Spleen (tissue), 11 donors: Measurements from ENCODE around the gene DEPDC1. TPM values are rescaled to one million over a fixed set of nuclear protein-coding genes. Genes with fewer than 3 reads are reported as not detected.

Source experiments
- DNase-seq: peaks from one replicate; pipeline ENCODE4 v3.0.0-alpha.2; 2020
- H3K27ac ChIP-seq, 8 donors: fragments of 200-600 bp; sonication (generic) in 7 of 8; 1 replicate in 4 of 8; 2 replicates in 4 of 8; pipeline versions ENCODE4 v1.5.0 to v1.8.0; 2016 to 2021; ENCODE audit warnings: inconsistent platforms in 4 of 8, mild to moderate bottlenecking in 4 of 8, moderate library complexity in 1 of 8
- H3K27me3 ChIP-seq, 7 donors: fragments of 200-600 bp; sonication (generic) in 6 of 7; replicated peaks in 1 of 7; 1 replicate in 4 of 7; 2 replicates in 3 of 7; pipeline versions ENCODE4 v1.5.0 to v1.8.0; 2016 to 2021; ENCODE audit warnings: inconsistent platforms in 3 of 7, mild to moderate bottlenecking in 1 of 7
- H3K36me3 ChIP-seq, 6 donors: fragments of 200-600 bp; sonication (generic) in 5 of 6; 1 replicate in 4 of 6; 2 replicates in 2 of 6; pipeline versions ENCODE4 v1.5.0 to v1.8.0; 2016 to 2021; ENCODE audit warnings: inconsistent platforms in 2 of 6
- H3K4me1 ChIP-seq, 6 donors: fragments of 200-600 bp; sonication (generic) in 5 of 6; 1 replicate in 3 of 6; 2 replicates in 3 of 6; pipeline versions ENCODE4 v1.5.0 to v1.8.0; 2016 to 2021; ENCODE audit warnings: inconsistent platforms in 3 of 6
- H3K4me3 ChIP-seq, 8 donors: fragments of 200-600 bp; sonication (generic) in 7 of 8; 1 replicate in 4 of 8; 2 replicates in 4 of 8; pipeline versions ENCODE4 v1.5.0 to v1.8.0; 2016 to 2021; ENCODE audit warnings: inconsistent platforms in 4 of 8, mild to moderate bottlenecking in 4 of 8, moderate library complexity in 2 of 8
- H3K9me3 ChIP-seq, 8 donors: fragments of 200-600 bp; sonication (generic) in 7 of 8; 1 replicate in 4 of 8; 2 replicates in 4 of 8; pipeline versions ENCODE4 v1.5.0 to v1.8.0; 2016 to 2021; ENCODE audit warnings: inconsistent platforms in 4 of 8
- CTCF ChIP-seq, 11 experiments: fragments of 200-600 bp in 7 of 11; fragments of 450-650 bp in 4 of 11; sonication (generic) in 4 of 11; IDR thresholded peaks in 8 of 11; conservative IDR thresholded peaks in 3 of 11; 1 replicate in 7 of 11; 2 replicates in 4 of 11; pipeline versions ENCODE4 v1.4.0 to v1.8.0; 2016 to 2021; ENCODE audit warnings: antibody characterized with exemption in 11 of 11, inconsistent platforms in 4 of 11, mild to moderate bottlenecking in 1 of 11
- POLR2A ChIP-seq, 3 donors: fragments of 450-650 bp; IDR thresholded peaks; one replicate each; pipeline ENCODE4 v1.5.1; 2017; ENCODE audit warnings: antibody characterized with exemption in 3 of 3, mild to moderate bottlenecking in 1 of 3
- POLR2AphosphoS5 ChIP-seq, 3 donors: sonication (generic); formaldehyde crosslinking; IDR thresholded peaks; one replicate each; pipeline ENCODE4 v1.5.1; 2017; ENCODE audit warnings: antibody characterized with exemption in 3 of 3
- WGBS, 5 donors: extraction: QIAGEN DNeasy Blood & Tissue Kit in 3 of 5; methylation state at CpG; one replicate each; pipeline versions ENCODE4 v1.1.5 to v1.1.7; 2013 to 2018; 5-methylcytosine and 5-hydroxymethylcytosine counted together
- intact Hi-C: fragments of 100-400 bp; cut with DNase I; formaldehyde crosslinking; loops from one replicate; pipeline ENCODE4 v1.15.0; 2023; ENCODE audit warnings: low total_unique reads
- polyA plus RNA-seq, 3 donors: library from polyadenylated mRNA; stranded (reverse); fragments of 200-250 nt; gene quantifications; one replicate each; pipeline ENCODE4 v1.2.1, GENCODE V29; 2013
- small RNA-seq, 4 donors: library from RNA; depleted of rRNA; stranded (forward); fragments of <200 nt; gene quantifications; one replicate each; pipeline ENCODE3, GENCODE V24; 2016
- total RNA-seq, 7 donors: library from RNA; depleted of rRNA in 3 of 7; stranded (reverse); fragments of >200 nt in 3 of 7; fragmentation: NEBNext Ultra II Directional in 4 of 7; extraction: Animal tissue kit (Norgen Biotek cat#: 25700) in 4 of 7; gene quantifications; one replicate each; pipeline versions ENCODE4 v1.1.0 to v1.2.1, GENCODE V29; 2016 to 2021
- donor health status: healthy with polysubstance abuse.
- donor health status: DM: no; HTN: no; CAD: no; lungs with moderate emphysema.
- donor health status: DM: no; HTN: no; CAD: no.
- donor health status: Bipolar disorder and iron deficiency.
- donor health status: healthy.
- donor health status: DM: no; HTN: no; CAD: no.
- donor health status: DM: yes; HTN: yes; CAD: no.

The DEPDC1 gene
- total and polyA plus RNA-seq, 10 donors: 0.30 to 3.7 (median 1.4) TPM

DNA sequence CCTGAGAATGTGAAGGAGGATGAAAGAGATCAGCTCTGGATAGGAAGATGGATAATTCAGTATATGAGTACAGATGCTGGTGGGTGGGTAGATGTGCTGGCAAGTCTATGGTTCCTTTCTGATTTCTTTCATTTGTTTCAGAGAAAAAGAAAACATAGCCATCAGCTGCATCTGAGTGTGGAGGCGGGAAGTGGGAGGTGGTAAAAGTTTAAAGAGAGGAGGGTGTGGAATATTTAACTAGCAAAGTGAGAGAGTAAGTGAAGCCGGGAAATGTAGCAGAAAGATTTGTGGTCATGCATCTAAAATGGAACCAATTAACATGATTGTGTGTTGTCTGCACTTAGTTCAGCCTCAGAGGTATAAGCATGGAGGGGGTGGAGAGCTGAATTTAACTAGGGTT is 63.5 kb downstream of the DEPDC1 start:
- no peak for DNase-seq
- 77 to 87% (median 84%) methylated on average over 2 of the region's 2 CpGs for WGBS, 5 donors
- Histone ChIP-seq H3K9me3 (no peaks in the 10 kb centered on the region), H3K27ac (no peak overlapping the region), H3K27me3 (no peaks in the 10 kb centered on the region), H3K4me3 (no peak overlapping the region), H3K36me3 (no peaks in the 10 kb centered on the region), H3K4me1 (peaks cover 0 to 3% (median 0%) of the 10 kb centered on the region in 6 donors)
- TF ChIP-seq POLR2A (IDR thresholded peaks at IDR 0.05): no peak
- no peak for TF ChIP-seq POLR2AphosphoS5 (IDR thresholded peaks at IDR 0.05)
- TF ChIP-seq CTCF (IDR thresholded peaks at IDR 0.05 in 8 of 11, conservative IDR thresholded peaks at IDR 0.05 in 3 of 11): no peak
- intact Hi-C loops: no loop called here

DNA sequence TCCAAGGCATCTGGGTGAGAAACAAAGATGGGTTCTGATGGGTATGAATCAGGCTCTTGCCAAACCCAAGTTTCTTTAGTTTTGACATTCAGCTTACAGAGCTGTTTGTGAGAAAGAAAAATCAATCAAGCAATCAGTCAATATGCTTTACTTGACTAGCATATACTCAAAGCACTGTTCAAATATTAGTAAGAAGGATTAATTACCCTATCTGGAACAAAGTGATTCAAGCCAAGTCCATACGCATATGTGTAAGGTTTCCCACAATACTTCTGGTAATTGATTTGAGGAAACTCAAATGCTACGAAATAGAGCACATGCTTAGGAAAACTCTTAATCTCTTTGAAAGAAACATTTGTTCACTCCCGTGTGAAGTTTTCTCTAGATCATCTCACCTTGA is 65.8 kb downstream of the DEPDC1 start:
- no peak overlapping the region for H3K4me3 ChIP-seq
- H3K9me3 ChIP-seq: no peaks in the 10 kb centered on the region
- no peaks in the 10 kb centered on the region for H3K36me3 ChIP-seq
- intact Hi-C loops: no loop called here
- no peak overlapping the region for H3K27ac ChIP-seq
- TF ChIP-seq POLR2A (IDR thresholded peaks at IDR 0.05) (no peak), CTCF (IDR thresholded peaks at IDR 0.05 in 8 of 11, conservative IDR thresholded peaks at IDR 0.05 in 3 of 11) (no peak), POLR2AphosphoS5 (IDR thresholded peaks at IDR 0.05) (no peak)
- WGBS, 5 donors: 70 to 94% (median 82%) methylated on average over 3 of the region's 3 CpGs
- H3K27me3 ChIP-seq: no peaks in the 10 kb centered on the region
- no peaks in the 10 kb centered on the region for H3K4me1 ChIP-seq
- DNase-seq: no peak

- TF ChIP-seq POLR2A (IDR thresholded peaks at IDR 0.05): no peak
- TF ChIP-seq CTCF (IDR thresholded peaks at IDR 0.05 in 8 of 11, conservative IDR thresholded peaks at IDR 0.05 in 3 of 11): no peak
- TF ChIP-seq POLR2AphosphoS5 (IDR thresholded peaks at IDR 0.05): no peak
- H3K4me3 ChIP-seq: no peak overlapping the region
- 57 to 80% (median 70%) methylated on average over 4 of the region's 4 CpGs for whole genome bisulfite sequencing, 5 donors
- no peaks in the 10 kb centered on the region for H3K4me1 ChIP-seq
- no peaks in the 10 kb centered on the region for H3K27me3 ChIP-seq
- no peaks in the 10 kb centered on the region for H3K36me3 ChIP-seq
- intact Hi-C loops: no loop called here
- DNase-seq: no peak
- H3K27ac ChIP-seq: peak overlapping the region in 3 of 8 donors; percentile 44 to 60 (median 48)
- H3K9me3 ChIP-seq: no peaks in the 10 kb centered on the region
Measured at GRCh38 chr1:68429233-68429808, 67.6 kb downstream of the DEPDC1 start.

DNA sequence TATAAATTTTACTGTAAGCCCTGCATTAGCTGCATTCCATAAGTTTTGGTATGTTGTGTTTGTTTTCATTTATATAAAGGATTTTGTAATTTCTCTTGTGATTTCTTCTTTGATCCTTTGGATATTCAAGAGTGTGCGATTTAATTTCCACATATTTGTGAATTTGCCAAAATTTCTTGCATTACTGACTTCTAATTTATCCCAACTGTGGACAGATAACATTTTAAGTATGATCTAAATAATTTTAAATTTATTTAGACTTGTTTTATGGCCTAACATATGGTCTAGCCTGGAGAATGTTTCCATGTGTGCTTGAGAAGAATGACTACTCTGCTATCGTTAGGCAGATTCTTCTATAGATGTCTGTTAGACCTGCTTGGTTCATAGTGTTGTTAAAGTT is 70.3 kb downstream of the DEPDC1 start:
- H3K9me3 ChIP-seq: no peaks in the 10 kb centered on the region
- no peaks in the 10 kb centered on the region for H3K27me3 ChIP-seq
- no peak for DNase-seq
- H3K4me1 ChIP-seq: no peaks in the 10 kb centered on the region
- H3K4me3 ChIP-seq: no peak overlapping the region
- no peaks in the 10 kb centered on the region for H3K36me3 ChIP-seq
- TF ChIP-seq POLR2A (IDR thresholded peaks at IDR 0.05) (no peak), CTCF (IDR thresholded peaks at IDR 0.05 in 8 of 11, conservative IDR thresholded peaks at IDR 0.05 in 3 of 11) (no peak), POLR2AphosphoS5 (IDR thresholded peaks at IDR 0.05) (no peak)
- no peak overlapping the region for H3K27ac ChIP-seq
- intact Hi-C loops: no loop called here
- WGBS, 5 donors: 80 to 90% (median 87%) methylated on average over 2 of the region's 2 CpGs

Small RNA genes within 50 kb of the gene (small RNA-seq; reads per million reads assigned to genes)
- gene TXNP2: 0 reads per million in 4 donors

Other genes with a start within 250 kb of the DEPDC1 start
- gene RPE65, start 47.1 kb downstream of the DEPDC1 start, total RNA-seq: under 1 TPM in 2 of 7 donors, not detected in 5; 0.10 to 0.40 TPM
- gene RPE65, start 47.1 kb downstream of the DEPDC1 start, polyA plus RNA-seq: under 1 TPM in 1 of 3 donors, not detected in 2; 0.08 TPM